Skeletal muscle satellite cell (primary cell): ENCODE measurements around the gene DGCR2.
"Not testable (repeated sequence)": the region's sequence is repeated elsewhere in the genome, so short reads cannot be mapped to it uniquely, and the experiment has no call there.

Source experiments
- H3K27me3 ChIP-seq: 2 replicates; pipeline ENCODE4 v1.7.0; 2013; ENCODE audit warnings: low read length; ENCODE audit not compliant: control insufficient read depth, insufficient read depth
- H3K36me3 ChIP-seq: 2 replicates; pipeline ENCODE4 v1.7.0; 2013; ENCODE audit warnings: mild to moderate bottlenecking, control low read depth, low read length; ENCODE audit not compliant: insufficient read depth
- H3K4me1 ChIP-seq: 2 replicates; pipeline ENCODE4 v1.7.0; 2013; ENCODE audit warnings: low read length; ENCODE audit not compliant: control insufficient read depth, insufficient read depth
- H3K4me2 ChIP-seq: 2 replicates; pipeline ENCODE4 v1.7.0; 2013; ENCODE audit warnings: mild to moderate bottlenecking, low read length
- H3K4me3 ChIP-seq: 2 replicates; pipeline ENCODE4 v1.7.0; 2013; ENCODE audit warnings: low read length
- H3K9ac ChIP-seq: 2 replicates; pipeline ENCODE4 v1.7.0; 2013; ENCODE audit warnings: mild to moderate bottlenecking, low read depth, low read length, moderate library complexity
- H3K9me3 ChIP-seq: replicated peaks from 2 replicates; pipeline ENCODE4 v1.7.0; 2013; ENCODE audit warnings: mild to moderate bottlenecking, control low read depth, low read length

DGCR2 gene

DNA sequence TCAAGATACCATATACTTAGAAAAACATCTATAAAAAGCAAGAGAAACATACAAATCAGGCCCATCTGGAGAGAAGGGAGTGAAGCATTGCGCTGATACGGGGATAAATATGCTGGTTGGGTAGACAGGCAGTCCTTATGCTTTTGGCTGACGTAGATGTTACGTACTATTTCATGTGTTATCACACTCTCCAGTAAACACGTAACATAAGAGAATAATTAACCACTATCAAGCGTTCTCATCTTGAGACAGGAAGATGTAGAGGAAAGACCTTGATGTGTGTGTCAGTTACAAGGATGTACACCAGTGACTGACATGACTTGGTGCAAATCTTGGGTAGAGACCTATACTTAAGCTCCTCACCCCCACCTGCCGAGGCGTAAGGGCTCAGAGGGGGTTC lies 99.5 kb downstream of the DGCR2 start:
- H3K4me2 ChIP-seq: no peak overlapping the region
- H3K9me3 ChIP-seq: no peaks in the 10 kb centered on the region
- no peak overlapping the region for H3K9ac ChIP-seq

DNA sequence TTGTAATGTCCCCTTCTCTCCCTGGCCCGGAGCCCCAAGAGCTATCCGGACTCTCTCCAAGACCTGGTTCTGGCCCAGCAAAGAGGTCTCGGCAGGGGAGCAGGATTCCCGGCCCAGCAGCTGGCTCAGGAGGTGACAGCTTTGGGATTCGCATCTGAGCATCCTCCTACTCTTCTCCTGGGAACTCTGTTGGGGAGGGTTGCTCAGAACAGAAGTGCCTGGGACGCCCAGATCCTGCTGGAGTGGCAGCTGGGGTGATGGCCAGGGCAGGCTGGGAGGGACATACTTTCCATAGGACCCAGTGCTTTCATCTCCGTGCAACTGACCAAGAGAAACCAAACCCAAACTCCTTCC lies 102.6 kb downstream of the DGCR2 start:
- Histone ChIP-seq H3K27me3 (peaks cover 35% of the 10 kb centered on the region), H3K36me3 (no peaks in the 10 kb centered on the region), H3K4me1 (no peaks in the 10 kb centered on the region), H3K9ac (no peak overlapping the region), H3K4me3 (no peak overlapping the region), H3K4me2 (no peak overlapping the region), H3K9me3 (no peaks in the 10 kb centered on the region)

More for the DNA sequence above, 99.5 kb downstream of the DGCR2 start:
- Histone ChIP-seq H3K27me3 (peaks cover 27% of the 10 kb centered on the region), H3K4me3 (no peak overlapping the region), H3K36me3 (no peaks in the 10 kb centered on the region), H3K4me1 (no peaks in the 10 kb centered on the region)

DNA sequence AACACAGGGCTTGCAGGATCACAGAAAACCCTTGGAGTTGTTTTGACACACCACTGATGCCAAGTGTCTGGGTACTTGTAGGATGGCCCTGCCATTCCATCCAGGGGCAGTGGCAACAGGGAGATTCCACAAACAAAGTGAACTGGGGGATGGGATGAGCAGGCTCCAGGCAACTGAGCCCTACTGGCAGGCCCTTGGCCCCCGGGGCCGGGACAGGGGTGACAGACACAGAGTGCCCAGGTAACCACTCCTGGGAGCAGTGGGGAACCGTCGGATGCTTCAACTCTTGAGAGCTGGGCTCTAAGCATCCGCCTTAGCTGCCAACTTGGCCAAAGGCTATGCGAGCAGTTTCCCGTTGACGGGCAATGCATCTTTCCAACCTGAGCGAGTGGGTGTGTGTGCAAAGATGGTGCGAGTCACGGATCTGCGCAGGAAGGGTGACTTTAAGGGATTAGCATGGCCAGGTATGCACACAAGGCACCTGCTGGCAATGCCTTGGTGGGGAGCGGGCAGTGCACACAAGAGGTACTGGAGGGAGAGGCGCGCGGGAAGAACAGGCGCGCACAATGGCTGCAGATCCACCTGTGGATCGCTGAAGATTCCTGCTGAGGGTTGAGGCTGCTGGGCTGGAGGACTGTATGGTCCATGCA lies 103.1 kb downstream of the DGCR2 start:
- H3K4me2 ChIP-seq: no peak overlapping the region
- H3K36me3 ChIP-seq: no peaks in the 10 kb centered on the region
- no peak overlapping the region for H3K4me3 ChIP-seq
- H3K9me3 ChIP-seq: no peaks in the 10 kb centered on the region
- peaks cover 39% of the 10 kb centered on the region for H3K27me3 ChIP-seq
- no peak overlapping the region for H3K9ac ChIP-seq
- H3K4me1 ChIP-seq: no peaks in the 10 kb centered on the region

DNA sequence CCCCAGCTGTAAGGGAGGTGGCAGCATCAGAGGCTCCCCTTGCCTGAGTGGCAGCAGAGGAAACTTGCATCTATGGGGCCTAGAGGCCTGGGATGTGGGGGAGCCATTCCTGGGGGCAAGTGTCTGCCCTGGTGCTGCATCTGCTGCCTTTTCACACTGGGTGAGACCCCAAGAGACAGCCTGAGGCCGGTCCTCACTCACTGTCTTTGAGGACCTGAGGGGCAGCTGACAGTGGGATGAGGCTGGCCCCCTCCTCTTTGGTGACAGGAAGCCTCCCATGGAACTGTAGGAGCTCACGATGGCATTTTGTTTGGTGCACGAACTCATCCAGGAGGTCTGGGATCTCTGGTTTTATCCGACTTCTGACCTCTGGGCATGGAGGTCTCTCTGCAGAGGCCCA lies 104.0 kb downstream of the DGCR2 start:
- H3K36me3 ChIP-seq: no peaks in the 10 kb centered on the region
- no peak overlapping the region for H3K4me2 ChIP-seq
- peaks cover 39% of the 10 kb centered on the region for H3K27me3 ChIP-seq
- H3K9ac ChIP-seq: no peak overlapping the region
- no peaks in the 10 kb centered on the region for H3K4me1 ChIP-seq
- H3K4me3 ChIP-seq: no peak overlapping the region
- no peaks in the 10 kb centered on the region for H3K9me3 ChIP-seq

DNA sequence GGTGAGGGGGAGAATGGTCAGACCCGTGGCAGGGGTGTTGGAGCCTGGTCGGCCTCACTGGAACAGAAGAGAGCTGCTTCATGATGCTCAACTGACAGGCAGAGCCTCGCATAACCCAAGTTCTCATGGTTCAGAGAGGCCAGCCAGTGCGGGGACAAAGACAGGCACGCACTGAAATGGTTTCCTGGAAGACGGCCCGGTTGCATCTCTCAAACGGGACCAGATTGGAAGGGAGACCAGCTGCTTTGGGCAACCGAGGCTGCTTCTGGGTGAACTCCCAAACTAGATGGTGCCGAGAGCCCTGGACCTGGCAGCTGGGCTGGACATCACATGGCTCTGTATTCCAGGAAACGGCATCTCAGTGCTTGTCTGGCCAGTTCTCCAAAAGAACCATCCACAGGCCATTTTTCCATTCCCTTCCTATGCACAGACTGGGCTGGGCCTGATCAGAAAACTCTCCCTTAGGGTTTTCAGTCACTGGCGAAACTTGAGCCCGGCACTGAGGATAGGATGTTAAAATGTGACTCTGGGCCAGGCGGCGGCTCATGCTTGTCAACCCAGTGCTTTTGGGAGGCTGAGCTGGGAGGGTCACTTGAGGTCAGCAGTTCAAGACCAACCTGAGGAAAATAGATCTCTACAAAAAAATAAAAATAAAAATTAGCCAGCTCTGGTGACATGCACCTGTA lies 106.0 kb downstream of the DGCR2 start:
- no peak overlapping the region for H3K4me3 ChIP-seq
- no peaks in the 10 kb centered on the region for H3K9me3 ChIP-seq
- H3K36me3 ChIP-seq: no peaks in the 10 kb centered on the region
- H3K9ac ChIP-seq: no peak overlapping the region
- H3K4me1 ChIP-seq: no peaks in the 10 kb centered on the region
- peaks cover 44% of the 10 kb centered on the region for H3K27me3 ChIP-seq
- H3K4me2 ChIP-seq: no peak overlapping the region

DNA sequence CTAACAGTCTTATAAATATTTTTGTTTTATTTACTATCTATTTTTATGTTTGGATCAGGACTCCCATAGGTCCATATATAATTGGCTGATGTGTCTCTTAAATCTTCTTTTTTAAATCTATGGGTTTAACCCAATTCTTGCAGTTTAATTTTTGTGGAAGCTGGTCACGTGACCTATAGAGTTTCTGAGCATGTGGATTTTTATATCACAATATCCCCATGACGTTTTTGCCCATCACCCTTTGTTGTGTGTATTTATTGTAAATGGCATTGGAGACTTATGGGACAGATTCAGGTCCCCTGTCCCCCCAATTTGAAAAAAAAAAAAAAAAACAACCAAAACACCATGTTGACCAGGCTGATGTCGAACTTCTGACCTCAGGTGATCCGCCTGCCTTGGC lies 107.3 kb downstream of the DGCR2 start:
- peaks cover 35% of the 10 kb centered on the region for H3K27me3 ChIP-seq
- H3K4me1 ChIP-seq: no peaks in the 10 kb centered on the region
- H3K9me3 ChIP-seq: no peaks in the 10 kb centered on the region
- H3K4me2 ChIP-seq: no peak overlapping the region
- H3K4me3 ChIP-seq: no peak overlapping the region
- H3K36me3 ChIP-seq: no peaks in the 10 kb centered on the region
- H3K9ac ChIP-seq: no peak overlapping the region

DNA sequence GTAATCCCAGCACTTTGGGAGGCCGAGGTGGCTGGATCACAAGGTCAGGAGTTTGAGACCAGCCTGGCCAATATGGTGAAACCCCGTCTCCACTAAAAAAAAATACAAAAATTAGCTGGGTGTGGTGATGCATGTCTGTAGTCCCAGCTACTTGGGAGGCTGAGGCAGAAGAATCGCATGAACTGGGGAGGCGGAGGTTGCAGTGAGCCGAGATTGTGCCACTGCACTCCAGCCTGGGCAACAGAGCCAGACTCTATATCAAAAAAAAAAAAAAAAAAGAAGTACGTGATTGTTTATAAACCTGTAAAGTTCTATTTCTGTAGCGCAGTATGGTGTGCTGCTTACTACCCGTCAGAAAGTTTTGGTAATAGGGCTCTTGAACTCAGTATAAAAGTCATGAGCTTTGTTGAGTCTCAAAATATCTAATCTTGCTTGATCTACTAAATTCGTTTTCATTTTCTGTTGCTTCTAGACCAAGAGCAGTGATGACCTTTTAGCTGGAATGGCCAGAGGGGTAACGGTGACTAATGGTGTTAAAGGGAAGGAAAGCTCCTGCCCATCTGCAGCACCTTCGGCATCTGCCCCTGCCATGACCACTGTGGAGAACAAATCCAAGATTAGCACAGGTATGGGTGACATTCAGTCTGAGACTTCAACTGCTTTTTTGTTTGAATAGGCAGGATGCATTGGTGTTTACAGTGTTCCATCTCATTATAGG lies 108.2 kb downstream of the DGCR2 start:
- not testable (repeated sequence) for H3K4me1 ChIP-seq, H3K9me3 ChIP-seq, H3K9ac ChIP-seq, H3K4me2 ChIP-seq, H3K36me3 ChIP-seq, H3K4me3 ChIP-seq
- peaks cover 32% of the 10 kb centered on the region for H3K27me3 ChIP-seq

DNA sequence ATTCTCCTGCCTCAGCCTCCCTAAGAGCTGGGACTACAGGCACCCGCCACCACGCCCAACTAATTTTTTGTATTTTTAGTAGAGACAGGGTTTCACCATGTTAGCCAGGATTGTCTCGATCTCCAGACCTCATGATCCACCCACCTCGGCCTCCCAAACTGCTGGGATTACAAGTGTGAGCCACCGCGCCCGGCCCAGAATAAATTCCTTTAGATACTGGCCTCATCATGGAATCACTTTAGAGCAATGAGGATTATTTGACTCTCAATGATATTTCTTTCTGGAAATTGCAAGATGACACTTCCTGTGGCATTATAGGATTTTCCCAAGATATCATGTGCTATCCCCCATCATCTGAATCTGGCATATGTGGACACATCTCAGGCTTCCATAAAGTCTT lies 108.8 kb downstream of the DGCR2 start:
- not testable (repeated sequence) for H3K4me2 ChIP-seq, H3K36me3 ChIP-seq, H3K4me1 ChIP-seq, H3K9me3 ChIP-seq, H3K4me3 ChIP-seq, H3K9ac ChIP-seq
- peaks cover 27% of the 10 kb centered on the region for H3K27me3 ChIP-seq

DNA sequence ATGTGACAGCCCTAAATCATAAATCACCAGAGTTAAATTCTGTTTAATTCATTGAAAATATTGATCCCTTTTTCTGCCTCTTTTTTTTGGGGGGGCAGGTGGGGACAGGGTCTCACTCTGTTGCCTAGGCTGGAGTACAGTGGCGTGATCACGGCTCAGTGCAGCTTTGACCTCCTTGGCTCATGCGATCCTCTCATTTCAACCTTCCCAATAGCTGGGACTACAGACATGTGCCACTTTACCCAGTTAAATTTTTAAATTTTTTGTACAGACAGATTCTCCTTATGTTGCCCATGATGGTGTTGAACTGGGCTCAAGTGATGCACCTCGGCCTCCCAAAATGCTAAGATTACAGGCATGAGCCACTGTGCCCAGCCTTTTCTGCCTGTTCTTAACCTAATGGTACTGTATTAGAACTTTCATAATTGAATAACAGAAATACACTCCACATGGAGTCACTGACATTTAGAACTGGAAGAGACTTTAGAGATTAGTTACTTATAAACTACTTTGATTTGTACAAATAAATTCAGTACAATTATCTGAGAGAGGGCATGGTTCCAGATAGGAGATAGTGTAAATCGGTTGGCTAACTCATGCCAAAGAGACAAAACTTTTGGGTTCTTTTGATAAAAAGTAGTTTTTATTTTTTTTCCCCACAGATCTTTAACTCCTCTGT lies 109.8 kb downstream of the DGCR2 start:
- H3K4me3 ChIP-seq: no peak overlapping the region
- H3K36me3 ChIP-seq: no peaks in the 10 kb centered on the region
- H3K9me3 ChIP-seq: no peaks in the 10 kb centered on the region
- H3K27me3 ChIP-seq: peaks cover 27% of the 10 kb centered on the region
- no peak overlapping the region for H3K4me2 ChIP-seq
- no peaks in the 10 kb centered on the region for H3K4me1 ChIP-seq
- H3K9ac ChIP-seq: no peak overlapping the region

DNA sequence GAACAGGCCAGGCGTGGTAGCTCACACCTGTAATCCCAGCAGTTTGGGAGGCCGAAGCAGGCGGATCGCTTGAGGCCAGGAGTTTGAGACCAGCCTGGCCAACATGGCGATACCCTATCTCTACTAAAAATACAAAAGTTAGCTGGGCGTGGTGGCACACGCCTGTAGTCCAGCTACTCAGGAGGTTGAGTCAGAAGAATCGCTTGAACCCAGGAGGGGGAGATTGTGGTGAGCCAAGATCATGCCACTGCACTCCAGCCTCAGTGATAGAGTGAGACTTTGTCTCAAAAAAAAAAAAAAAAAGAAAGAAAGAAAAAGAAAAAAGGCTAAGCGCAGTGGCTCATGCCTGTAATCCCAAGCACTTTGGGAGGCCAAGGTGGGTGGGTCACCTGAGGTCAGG lies 110.6 kb downstream of the DGCR2 start:
- not testable (repeated sequence) for H3K9ac ChIP-seq, H3K36me3 ChIP-seq

DNA sequence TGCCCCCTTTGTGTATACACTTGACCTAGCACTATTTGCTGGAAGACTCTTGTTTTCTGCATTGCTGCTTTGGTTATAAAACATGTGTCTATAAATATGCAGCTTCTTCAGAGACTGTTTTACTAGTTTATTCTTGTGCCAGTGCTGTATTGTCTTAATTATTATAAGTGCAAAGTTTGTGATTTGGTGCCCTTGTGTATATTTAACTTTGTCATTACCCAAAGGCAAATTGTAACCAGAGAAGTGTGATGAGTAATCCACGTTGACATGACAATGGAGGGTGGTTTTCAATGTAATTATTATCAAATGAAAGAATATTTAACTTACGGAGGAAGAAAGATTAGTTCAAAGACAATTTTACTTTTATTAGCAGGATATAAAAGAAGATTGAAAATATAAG lies 111.1 kb downstream of the DGCR2 start:
- no peak overlapping the region for H3K4me3 ChIP-seq
- H3K27me3 ChIP-seq: peaks cover 27% of the 10 kb centered on the region
- H3K9ac ChIP-seq: no peak overlapping the region
- H3K36me3 ChIP-seq: no peaks in the 10 kb centered on the region
- H3K9me3 ChIP-seq: no peaks in the 10 kb centered on the region
- no peak overlapping the region for H3K4me2 ChIP-seq
- no peaks in the 10 kb centered on the region for H3K4me1 ChIP-seq

More for the DNA sequence above, 110.6 kb downstream of the DGCR2 start:
- not testable (repeated sequence) for H3K9me3 ChIP-seq, H3K4me3 ChIP-seq, H3K4me1 ChIP-seq, H3K4me2 ChIP-seq
- peaks cover 32% of the 10 kb centered on the region for H3K27me3 ChIP-seq
